Parathyroid adenoma (tissue), 2 donors: Measurements from ENCODE around the gene C6orf132.

Experiments
- H2AFZ ChIP-seq: fragments of 300-600 bp; sonication (generic); one replicate; pipeline ENCODE4 v1.7.0; 2017; ENCODE audit warnings: antibody characterized with exemption, mild to moderate bottlenecking
- H3K27ac ChIP-seq: fragments of 300-600 bp; sonication (generic); one replicate; pipeline ENCODE4 v1.7.0; 2017
- H3K27me3 ChIP-seq: fragments of 300-600 bp; sonication (generic); one replicate; pipeline ENCODE4 v1.7.0; 2017; ENCODE audit warnings: low read length; ENCODE audit not compliant: control insufficient read depth, insufficient read depth
- H3K36me3 ChIP-seq: fragments of 300-600 bp; sonication (generic); one replicate; pipeline ENCODE4 v1.7.0; 2017; ENCODE audit warnings: low read length; ENCODE audit not compliant: control insufficient read depth, insufficient read depth
- H3K4me1 ChIP-seq: fragments of 300-600 bp; sonication (generic); one replicate; pipeline ENCODE4 v1.7.0; 2017; ENCODE audit warnings: control low read depth
- H3K4me2 ChIP-seq: fragments of 300-600 bp; sonication (generic); one replicate; pipeline ENCODE4 v1.7.0; 2017; ENCODE audit warnings: low read length
- H3K4me3 ChIP-seq: fragments of 300-600 bp; sonication (generic); one replicate; pipeline ENCODE4 v1.7.0; 2017; ENCODE audit warnings: low read depth, low read length
- H3K79me2 ChIP-seq: fragments of 300-600 bp; sonication (generic); one replicate; pipeline ENCODE4 v1.7.0; 2017; ENCODE audit warnings: control low read depth
- H3K9ac ChIP-seq: fragments of 300-600 bp; sonication (generic); one replicate; pipeline ENCODE4 v1.7.0; 2017; ENCODE audit warnings: mild to moderate bottlenecking
- H3K9me3 ChIP-seq: fragments of 300-600 bp; sonication (generic); one replicate; pipeline ENCODE4 v1.7.0; 2017; ENCODE audit warnings: low read length; ENCODE audit not compliant: control insufficient read depth
- TF ChIP-seq, protein P1 (sequence below): fragments of 300-600 bp; sonication (generic); IDR thresholded peaks from one replicate; pipeline ENCODE4 v1.7.0; 2017; ENCODE audit warnings: antibody characterized with exemption, mild to moderate bottlenecking
- donor health status: primary hyperparathyroidism.

Gene C6orf132

DNA sequence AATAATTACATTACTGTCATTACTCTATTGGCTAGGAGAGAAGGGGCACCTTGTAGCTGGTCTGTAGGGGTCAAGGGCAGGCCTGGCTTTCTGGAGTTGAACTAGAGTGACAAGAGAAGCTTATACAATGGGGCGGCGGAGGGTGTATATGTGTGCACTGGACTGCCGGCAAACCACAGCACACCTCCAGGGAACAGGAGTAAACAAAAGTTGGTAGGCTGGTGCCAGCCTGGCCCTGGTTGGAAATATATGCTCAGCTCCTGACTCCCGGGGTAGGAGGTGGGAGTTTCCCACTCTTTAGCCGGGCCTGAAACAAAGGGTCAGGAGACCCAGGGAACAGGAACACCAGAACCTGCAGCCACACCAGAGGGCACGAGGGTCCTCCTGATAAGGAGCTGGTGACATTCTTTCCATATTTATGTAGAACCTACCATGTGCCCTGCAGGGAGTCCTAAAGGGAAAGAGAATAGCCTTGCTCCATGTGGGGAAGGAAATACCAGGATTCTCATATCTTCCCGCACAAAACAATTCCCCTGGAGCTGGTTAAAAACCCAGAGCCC, 5.1 kb downstream of the C6orf132 start:
- H3K9ac ChIP-seq = no peak overlapping the region

DNA sequence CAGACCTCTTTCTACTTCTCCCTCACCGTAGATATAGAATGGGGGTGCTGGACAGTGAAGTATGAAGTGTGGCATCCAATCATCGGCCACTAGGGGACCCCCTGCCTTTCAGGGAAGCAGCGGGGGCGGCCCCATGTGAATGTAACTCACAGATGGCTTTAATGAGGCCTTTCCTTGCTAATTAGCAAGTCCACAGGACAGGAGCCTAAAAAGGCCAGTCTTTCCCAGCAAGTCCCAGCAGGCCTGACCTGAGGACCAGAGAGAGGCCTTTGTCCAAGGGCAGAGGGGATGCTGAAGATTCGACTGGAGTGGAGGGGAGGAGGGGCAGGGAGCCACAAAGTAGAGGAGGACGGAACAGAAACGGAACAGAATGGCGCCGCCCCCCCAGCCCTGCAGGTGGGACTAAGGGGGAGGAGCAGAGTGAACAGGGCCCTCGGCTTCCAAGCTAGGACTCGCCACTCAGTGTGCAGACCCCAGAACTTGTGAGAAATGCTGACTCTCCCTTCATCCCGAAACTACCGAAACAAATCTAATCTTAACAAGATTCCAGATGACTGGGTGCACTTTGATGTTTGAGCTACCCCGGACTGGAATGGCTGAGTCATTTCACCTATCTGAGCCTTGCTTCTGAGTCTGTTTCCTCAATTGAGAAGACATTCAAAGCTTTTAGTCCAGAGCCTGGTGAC, 5.8 kb downstream of the C6orf132 start:
- Histone ChIP-seq H3K79me2 (no peaks in the 10 kb centered on the region), H3K4me1 (peaks cover 14% of the 10 kb centered on the region), H3K4me3 (no peak overlapping the region), H3K9me3 (no peaks in the 10 kb centered on the region), H3K4me2 (no peak overlapping the region), H3K9ac (no peak overlapping the region), H3K27me3 (no peaks in the 10 kb centered on the region), H3K36me3 (no peaks in the 10 kb centered on the region), H3K27ac (no peak overlapping the region), H2AFZ (no peak overlapping the region)
- TF ChIP-seq, protein P1, sequence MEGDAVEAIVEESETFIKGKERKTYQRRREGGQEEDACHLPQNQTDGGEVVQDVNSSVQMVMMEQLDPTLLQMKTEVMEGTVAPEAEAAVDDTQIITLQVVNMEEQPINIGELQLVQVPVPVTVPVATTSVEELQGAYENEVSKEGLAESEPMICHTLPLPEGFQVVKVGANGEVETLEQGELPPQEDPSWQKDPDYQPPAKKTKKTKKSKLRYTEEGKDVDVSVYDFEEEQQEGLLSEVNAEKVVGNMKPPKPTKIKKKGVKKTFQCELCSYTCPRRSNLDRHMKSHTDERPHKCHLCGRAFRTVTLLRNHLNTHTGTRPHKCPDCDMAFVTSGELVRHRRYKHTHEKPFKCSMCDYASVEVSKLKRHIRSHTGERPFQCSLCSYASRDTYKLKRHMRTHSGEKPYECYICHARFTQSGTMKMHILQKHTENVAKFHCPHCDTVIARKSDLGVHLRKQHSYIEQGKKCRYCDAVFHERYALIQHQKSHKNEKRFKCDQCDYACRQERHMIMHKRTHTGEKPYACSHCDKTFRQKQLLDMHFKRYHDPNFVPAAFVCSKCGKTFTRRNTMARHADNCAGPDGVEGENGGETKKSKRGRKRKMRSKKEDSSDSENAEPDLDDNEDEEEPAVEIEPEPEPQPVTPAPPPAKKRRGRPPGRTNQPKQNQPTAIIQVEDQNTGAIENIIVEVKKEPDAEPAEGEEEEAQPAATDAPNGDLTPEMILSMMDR = no peak

More for the DNA sequence above, 5.1 kb downstream of the C6orf132 start:
- no peaks in the 10 kb centered on the region for H3K36me3 ChIP-seq
- TF ChIP-seq, protein P1 = no peak
- no peak overlapping the region for H3K27ac ChIP-seq
- no peak overlapping the region for H2AFZ ChIP-seq
- H3K79me2 ChIP-seq = no peaks in the 10 kb centered on the region
- H3K4me2 ChIP-seq = no peak overlapping the region
- peaks cover 16% of the 10 kb centered on the region for H3K4me1 ChIP-seq
- H3K27me3 ChIP-seq = no peaks in the 10 kb centered on the region
- no peaks in the 10 kb centered on the region for H3K9me3 ChIP-seq
- H3K4me3 ChIP-seq = no peak overlapping the region

DNA sequence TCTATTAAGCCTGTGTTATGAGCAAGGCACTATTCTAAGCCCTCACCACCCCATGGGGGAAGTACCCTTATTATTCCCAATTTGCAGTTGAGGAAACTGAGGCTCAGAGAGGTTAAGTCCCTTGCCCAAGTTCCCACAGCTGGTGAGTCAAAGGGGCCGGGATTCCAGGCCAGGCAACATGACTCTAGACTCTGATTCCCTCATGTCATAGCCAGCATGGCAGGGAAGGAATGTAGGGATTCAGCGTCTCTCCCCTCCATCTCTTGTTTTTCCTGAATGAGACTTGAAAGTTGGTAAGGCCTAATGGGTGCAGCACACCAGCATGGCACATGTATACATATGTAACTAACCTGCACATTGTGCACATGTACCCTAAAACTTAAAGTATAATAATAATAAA, 6.7 kb downstream of the C6orf132 start:
- Histone ChIP-seq H3K27ac (no peak overlapping the region), H3K4me2 (no peak overlapping the region), H3K79me2 (no peaks in the 10 kb centered on the region), H3K9me3 (no peaks in the 10 kb centered on the region), H3K4me3 (no peak overlapping the region), H3K27me3 (no peaks in the 10 kb centered on the region), H3K4me1 (peaks cover 6% of the 10 kb centered on the region), H3K36me3 (no peaks in the 10 kb centered on the region), H3K9ac (no peak overlapping the region), H2AFZ (no peak overlapping the region)
- TF ChIP-seq, protein P1 = no peak

DNA sequence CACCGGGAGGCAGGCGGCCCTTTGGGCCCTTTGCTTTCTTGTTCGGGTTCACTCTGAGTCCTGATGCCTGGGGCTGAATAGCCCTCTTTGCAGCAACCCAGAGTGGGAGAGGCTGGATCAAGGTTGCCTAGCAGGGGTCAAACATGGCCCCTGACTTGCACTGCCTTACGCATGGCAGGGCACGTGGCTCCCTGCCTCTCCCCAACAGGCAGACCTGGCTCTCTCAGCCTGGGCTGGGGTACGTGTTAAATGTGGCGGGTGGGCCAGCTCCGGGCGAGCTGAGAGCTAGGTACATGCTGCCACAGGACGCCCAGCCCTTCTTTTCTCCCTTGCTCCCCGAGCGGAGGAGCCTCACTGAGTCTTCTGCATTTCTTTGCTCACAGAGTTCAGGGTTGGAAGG, 7.3 kb downstream of the C6orf132 start:
- Histone ChIP-seq H3K36me3 (no peaks in the 10 kb centered on the region), H3K27ac (no peak overlapping the region), H3K79me2 (no peaks in the 10 kb centered on the region), H3K4me2 (no peak overlapping the region), H3K9me3 (no peaks in the 10 kb centered on the region), H3K4me3 (no peak overlapping the region), H3K9ac (no peak overlapping the region), H2AFZ (no peak overlapping the region), H3K4me1 (peaks cover 2% of the 10 kb centered on the region), H3K27me3 (no peaks in the 10 kb centered on the region)
- TF ChIP-seq, protein P1 = no peak

DNA sequence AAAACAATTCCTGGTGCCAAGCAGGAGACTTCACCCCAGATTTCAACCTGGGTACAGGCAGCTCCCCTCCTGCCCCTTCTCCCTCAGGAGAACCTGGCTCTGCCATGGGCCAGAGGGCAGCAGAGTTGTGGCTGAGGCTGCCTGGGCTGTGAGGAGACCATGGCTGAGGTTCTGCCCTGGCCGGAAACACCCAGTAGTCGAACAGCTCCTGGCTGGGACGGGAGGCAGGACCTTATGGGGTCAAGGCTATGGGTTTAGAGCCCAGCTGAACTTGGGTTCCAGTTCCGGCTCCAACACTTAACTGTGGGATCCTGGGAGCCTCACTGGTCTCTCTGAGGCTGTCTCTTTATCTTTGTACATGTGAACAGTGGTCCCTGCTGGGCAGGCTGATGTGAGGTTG, 8.5 kb downstream of the C6orf132 start:
- H3K27me3 ChIP-seq = no peaks in the 10 kb centered on the region
- TF ChIP-seq, protein P1 = no peak
- no peak overlapping the region for H2AFZ ChIP-seq
- H3K9me3 ChIP-seq = no peaks in the 10 kb centered on the region
- H3K4me1 ChIP-seq = no peaks in the 10 kb centered on the region
- no peak overlapping the region for H3K4me3 ChIP-seq
- H3K4me2 ChIP-seq = no peak overlapping the region
- no peak overlapping the region for H3K9ac ChIP-seq
- H3K79me2 ChIP-seq = no peaks in the 10 kb centered on the region
- H3K36me3 ChIP-seq = no peaks in the 10 kb centered on the region
- no peak overlapping the region for H3K27ac ChIP-seq
